Activated CD4-positive, alpha-beta T cell treated with anti-CD3 and anti-CD28 coated beads, Interleukin-2, Interleukin-4, amounts not matched to agents 100 ng/mL and 50 ng/mL, durations not matched to agents 16 hours and 8 hours (primary cell): ENCODE measurements around the gene KCNMA1.
"Not testable (repeated sequence)": the region's sequence is repeated elsewhere in the genome, so short reads cannot be mapped to it uniquely, and the experiment has no call there.

ENCODE experiments used
- DNase-seq: peaks from one replicate; pipeline ENCODE4 v3.0.0-alpha.2; 2020; ENCODE audit warnings: low spot score

The KCNMA1 gene

GRCh38 chr10:77664008-77664407 lies 26.4 kb upstream of the KCNMA1 start:
- DNase-seq, result no peak

GRCh38 chr10:77661674-77662073 lies 24.1 kb upstream of the KCNMA1 start:
- no peak for DNase-seq

- no peak for DNase-seq
Observed at GRCh38 chr10:77661100-77661499, 23.5 kb upstream of the KCNMA1 start.

- not testable (repeated sequence) for DNase-seq
Observed at GRCh38 chr10:77659046-77659670, 21.6 kb upstream of the KCNMA1 start.

- DNase-seq, result no peak
Observed at GRCh38 chr10:77653210-77653609, 15.6 kb upstream of the KCNMA1 start.

GRCh38 chr10:77649333-77650331 lies 12.0 kb upstream of the KCNMA1 start:
- no peak for DNase-seq

GRCh38 chr10:77648472-77648871 lies 10.9 kb upstream of the KCNMA1 start:
- no peak for DNase-seq

GRCh38 chr10:77647543-77648293 lies 10.1 kb upstream of the KCNMA1 start:
- no peak for DNase-seq

GRCh38 chr10:77644557-77645243 lies 7.1 kb upstream of the KCNMA1 start:
- DNase-seq, result no peak

GRCh38 chr10:77643795-77644468 lies 6.3 kb upstream of the KCNMA1 start:
- peak; percentile 28 for DNase-seq

- DNase-seq, result peak; percentile 65
Observed at GRCh38 chr10:77641788-77642397, 4.3 kb upstream of the KCNMA1 start.

GRCh38 chr10:77641344-77641743 lies 3.7 kb upstream of the KCNMA1 start:
- DNase-seq, result no peak

- no peak for DNase-seq
Observed at GRCh38 chr10:77640167-77640566, 2.6 kb upstream of the KCNMA1 start.

- DNase-seq, result no peak
Observed at GRCh38 chr10:77639756-77640155, 2.1 kb upstream of the KCNMA1 start.

- no peak for DNase-seq
Observed at GRCh38 chr10:77638321-77639101, 903 bp upstream of the KCNMA1 start.

GRCh38 chr10:77636967-77637531 lies 559 bp downstream of the KCNMA1 start:
- no peak for DNase-seq

- no peak for DNase-seq
Observed at GRCh38 chr10:77636282-77636966, 1.2 kb downstream of the KCNMA1 start.

- DNase-seq, result no peak
Observed at GRCh38 chr10:77635402-77636227, 2.0 kb downstream of the KCNMA1 start.
